Suprapubic skin (tissue), 4 donors: Measurements from ENCODE around the gene ZBTB20. TPM values are rescaled to one million over a fixed set of nuclear protein-coding genes. Genes with fewer than 3 reads are reported as not detected.

Source experiments
- DNase-seq, 2 donors: peaks; one replicate each; pipeline ENCODE4 v3.0.0-alpha.2; 2019; ENCODE audit warnings: low spot score in 2 of 2
- H3K27ac ChIP-seq: fragments of 200-600 bp; sonication (generic); one replicate; pipeline ENCODE4 v1.5.1; 2019
- H3K27me3 ChIP-seq: fragments of 200-600 bp; sonication (generic); one replicate; pipeline ENCODE4 v1.5.1; 2019
- H3K36me3 ChIP-seq: fragments of 200-600 bp; sonication (generic); one replicate; pipeline ENCODE4 v1.5.1; 2019
- H3K4me1 ChIP-seq: fragments of 200-600 bp; sonication (generic); one replicate; pipeline ENCODE4 v1.5.1; 2019
- H3K4me3 ChIP-seq: fragments of 200-600 bp; sonication (generic); one replicate; pipeline ENCODE4 v1.5.1; 2019; ENCODE audit warnings: mild to moderate bottlenecking
- H3K9me3 ChIP-seq: fragments of 200-600 bp; sonication (generic); one replicate; pipeline ENCODE4 v1.5.1; 2019
- EP300 ChIP-seq: sonication (generic); formaldehyde crosslinking; IDR thresholded peaks from one replicate; pipeline ENCODE4 v1.6.1; 2017; ENCODE audit warnings: antibody characterized with exemption
- POLR2A ChIP-seq, 2 donors: fragments of 450-650 bp; IDR thresholded peaks; one replicate each; pipeline ENCODE4 v1.6.1; 2017; ENCODE audit warnings: antibody characterized with exemption in 2 of 2, mild to moderate bottlenecking in 2 of 2, moderate library complexity in 2 of 2
- POLR2AphosphoS5 ChIP-seq, 3 donors: sonication (generic); formaldehyde crosslinking; IDR thresholded peaks; one replicate each; pipeline ENCODE4 v1.6.1; 2017; ENCODE audit warnings: antibody characterized with exemption in 3 of 3
- WGBS: methylation state at CpG from one replicate; pipeline ENCODE4 v1.1.5; 2018; 5-methylcytosine and 5-hydroxymethylcytosine counted together
- total RNA-seq, 4 donors: library from RNA; depleted of rRNA; stranded (reverse); fragments of >200 nt; gene quantifications; one replicate each; pipeline ENCODE4 v1.1.0, GENCODE V29; 2016
- TF ChIP-seq, protein P1 (sequence below), 2 donors: fragments of 200-600 bp in 1 of 2; fragments of 450-650 bp in 1 of 2; sonication (generic) in 1 of 2; IDR thresholded peaks; one replicate each; pipeline ENCODE4 v1.5.1; 2016 to 2019; ENCODE audit warnings: antibody characterized with exemption in 2 of 2, mild to moderate bottlenecking in 1 of 2, moderate library complexity in 1 of 2

Gene ZBTB20
- total RNA-seq, 4 donors from 2014 or later = 23.6 to 77.2 (median 39.4) TPM

DNA sequence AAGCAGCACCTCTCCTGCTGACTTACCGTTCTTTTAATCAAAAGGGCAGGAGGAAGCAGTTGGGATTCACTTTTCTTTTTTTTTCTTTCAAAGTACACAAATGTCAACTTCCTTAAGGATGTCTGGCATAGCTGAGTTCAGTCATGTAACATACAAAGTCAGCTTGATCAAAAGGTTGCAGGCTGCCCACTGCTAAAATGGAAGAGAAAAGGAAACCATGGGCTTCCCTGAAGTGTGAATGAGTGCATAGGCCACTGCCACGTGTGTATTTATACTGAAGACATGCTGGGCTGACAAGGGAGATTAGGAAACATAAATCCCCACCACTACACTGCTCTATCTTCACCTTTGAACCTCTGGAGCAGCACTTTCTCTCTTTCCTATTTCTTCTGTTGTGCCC lies 540.8 kb downstream of the ZBTB20 start:
- no peak for TF ChIP-seq EP300
- no peak for TF ChIP-seq POLR2AphosphoS5 (IDR thresholded peaks at IDR 0.05)
- TF ChIP-seq POLR2A (IDR thresholded peaks at IDR 0.05) = no peak
- TF ChIP-seq, protein P1, sequence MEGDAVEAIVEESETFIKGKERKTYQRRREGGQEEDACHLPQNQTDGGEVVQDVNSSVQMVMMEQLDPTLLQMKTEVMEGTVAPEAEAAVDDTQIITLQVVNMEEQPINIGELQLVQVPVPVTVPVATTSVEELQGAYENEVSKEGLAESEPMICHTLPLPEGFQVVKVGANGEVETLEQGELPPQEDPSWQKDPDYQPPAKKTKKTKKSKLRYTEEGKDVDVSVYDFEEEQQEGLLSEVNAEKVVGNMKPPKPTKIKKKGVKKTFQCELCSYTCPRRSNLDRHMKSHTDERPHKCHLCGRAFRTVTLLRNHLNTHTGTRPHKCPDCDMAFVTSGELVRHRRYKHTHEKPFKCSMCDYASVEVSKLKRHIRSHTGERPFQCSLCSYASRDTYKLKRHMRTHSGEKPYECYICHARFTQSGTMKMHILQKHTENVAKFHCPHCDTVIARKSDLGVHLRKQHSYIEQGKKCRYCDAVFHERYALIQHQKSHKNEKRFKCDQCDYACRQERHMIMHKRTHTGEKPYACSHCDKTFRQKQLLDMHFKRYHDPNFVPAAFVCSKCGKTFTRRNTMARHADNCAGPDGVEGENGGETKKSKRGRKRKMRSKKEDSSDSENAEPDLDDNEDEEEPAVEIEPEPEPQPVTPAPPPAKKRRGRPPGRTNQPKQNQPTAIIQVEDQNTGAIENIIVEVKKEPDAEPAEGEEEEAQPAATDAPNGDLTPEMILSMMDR (IDR thresholded peaks at IDR 0.05) = no peak
- no peak for DNase-seq
- no peaks in the 10 kb centered on the region for H3K36me3 ChIP-seq
- no peak overlapping the region for H3K4me3 ChIP-seq
- no peak overlapping the region for H3K27ac ChIP-seq
- 58% methylated on average over 2 of the region's 2 CpGs for WGBS
- H3K27me3 ChIP-seq = no peaks in the 10 kb centered on the region
- H3K4me1 ChIP-seq = no peaks in the 10 kb centered on the region
- H3K9me3 ChIP-seq = no peaks in the 10 kb centered on the region

DNA sequence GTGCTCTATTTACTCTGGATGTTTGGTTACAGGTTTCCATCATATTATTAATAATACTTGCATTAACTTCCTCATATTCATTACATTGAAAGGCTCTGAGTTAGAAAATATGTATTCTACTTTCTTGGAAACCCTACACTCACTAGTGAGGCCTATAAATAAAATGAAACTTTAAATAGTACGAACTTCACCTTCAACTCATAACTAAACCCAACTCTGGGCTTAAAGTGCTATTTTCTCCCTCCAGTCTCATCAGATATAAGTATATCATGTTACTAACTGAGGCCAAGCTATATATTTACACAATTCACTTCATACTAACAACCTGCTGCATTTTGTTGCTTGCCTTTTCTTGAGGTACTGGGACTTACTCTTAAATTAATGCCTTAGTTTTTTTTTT lies 546.5 kb downstream of the ZBTB20 start:
- Histone ChIP-seq H3K4me3 (no peak overlapping the region), H3K27ac (no peak overlapping the region), H3K9me3 (no peaks in the 10 kb centered on the region), H3K36me3 (no peaks in the 10 kb centered on the region), H3K27me3 (no peaks in the 10 kb centered on the region), H3K4me1 (no peaks in the 10 kb centered on the region)
- no peak for DNase-seq
- WGBS = 89% methylated on average over 1 of the region's 1 CpG
- TF ChIP-seq EP300 (no peak), POLR2AphosphoS5 (IDR thresholded peaks at IDR 0.05) (no peak), POLR2A (IDR thresholded peaks at IDR 0.05) (no peak)
- TF ChIP-seq, protein P1 (IDR thresholded peaks at IDR 0.05) = no peak

DNA sequence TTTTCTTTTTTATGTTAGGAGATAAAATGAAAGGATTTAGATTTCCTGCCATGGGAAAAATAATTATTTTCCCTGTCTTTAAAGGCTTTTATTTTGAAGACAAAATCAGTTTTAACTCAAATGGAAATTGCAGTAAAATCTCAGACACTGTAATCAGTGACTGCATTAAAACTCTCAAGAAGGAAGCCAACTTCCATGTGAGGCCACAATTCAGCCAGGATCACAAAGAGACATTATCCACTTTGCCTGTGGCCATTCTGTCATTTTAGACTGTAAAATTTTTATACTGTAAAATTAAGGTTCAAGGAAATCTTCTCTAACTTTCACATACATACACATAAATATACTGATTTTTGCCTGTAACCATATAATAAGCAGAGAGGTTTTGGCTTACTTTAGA lies 549.2 kb downstream of the ZBTB20 start:
- no peaks in the 10 kb centered on the region for H3K9me3 ChIP-seq
- H3K27ac ChIP-seq = no peak overlapping the region
- no peaks in the 10 kb centered on the region for H3K36me3 ChIP-seq
- H3K27me3 ChIP-seq = no peaks in the 10 kb centered on the region
- H3K4me1 ChIP-seq = no peaks in the 10 kb centered on the region
- no peak for DNase-seq
- H3K4me3 ChIP-seq = no peak overlapping the region
- TF ChIP-seq POLR2A (IDR thresholded peaks at IDR 0.05) = no peak

- WGBS = 74% methylated on average over 4 of the region's 4 CpGs
- no peak for DNase-seq
Observed at GRCh38 chr3:114597012-114597411, 550.1 kb downstream of the ZBTB20 start.

DNA sequence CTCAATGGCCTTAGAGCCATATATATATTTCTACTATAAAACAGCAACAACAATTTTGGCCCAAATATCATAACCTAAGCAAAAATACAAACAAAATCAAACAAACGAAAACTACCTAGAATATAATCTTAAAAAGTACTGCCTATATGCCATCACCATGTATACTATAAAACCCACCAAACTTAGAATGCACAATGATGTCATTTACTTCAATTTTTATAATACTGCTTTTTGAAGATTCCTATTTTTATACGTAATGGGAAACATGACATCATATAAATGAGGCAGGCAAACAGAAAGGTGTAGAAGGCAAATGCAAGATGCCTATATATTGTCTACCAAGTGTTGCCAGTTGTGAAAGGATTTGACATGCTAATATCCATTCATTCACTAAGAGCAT lies 550.9 kb downstream of the ZBTB20 start:
- TF ChIP-seq POLR2A (IDR thresholded peaks at IDR 0.05) (no peak), EP300 (no peak), POLR2AphosphoS5 (IDR thresholded peaks at IDR 0.05) (no peak)
- TF ChIP-seq, protein P1 (IDR thresholded peaks at IDR 0.05) = no peak
- WGBS = 90% methylated on average over 2 of the region's 2 CpGs
- Histone ChIP-seq H3K4me1 (no peaks in the 10 kb centered on the region), H3K27ac (no peak overlapping the region), H3K9me3 (no peaks in the 10 kb centered on the region), H3K36me3 (no peaks in the 10 kb centered on the region), H3K27me3 (no peaks in the 10 kb centered on the region), H3K4me3 (no peak overlapping the region)
- DNase-seq = no peak

More at GRCh38 chr3:114597012-114597411, 550.1 kb downstream of the ZBTB20 start:
- no peak overlapping the region for H3K4me3 ChIP-seq
- H3K4me1 ChIP-seq = no peaks in the 10 kb centered on the region
- no peaks in the 10 kb centered on the region for H3K27me3 ChIP-seq
- H3K36me3 ChIP-seq = no peaks in the 10 kb centered on the region
- H3K27ac ChIP-seq = no peak overlapping the region
- H3K9me3 ChIP-seq = no peaks in the 10 kb centered on the region
- TF ChIP-seq, protein P1 (IDR thresholded peaks at IDR 0.05) = no peak
- TF ChIP-seq POLR2AphosphoS5 (IDR thresholded peaks at IDR 0.05) (no peak), EP300 (no peak), POLR2A (IDR thresholded peaks at IDR 0.05) (no peak)

GRCh38 chr3:114595522-114596028 lies 551.5 kb downstream of the ZBTB20 start:
- Histone ChIP-seq H3K27me3 (no peaks in the 10 kb centered on the region), H3K27ac (no peak overlapping the region), H3K4me3 (no peak overlapping the region), H3K4me1 (no peaks in the 10 kb centered on the region), H3K36me3 (no peaks in the 10 kb centered on the region), H3K9me3 (no peaks in the 10 kb centered on the region)
- 87% methylated on average over 2 of the region's 2 CpGs for WGBS
- DNase-seq = no peak
- TF ChIP-seq EP300 (no peak), POLR2A (IDR thresholded peaks at IDR 0.05) (no peak), POLR2AphosphoS5 (IDR thresholded peaks at IDR 0.05) (no peak)
- TF ChIP-seq, protein P1 (IDR thresholded peaks at IDR 0.05) = no peak
